Thoracic aorta (tissue), 2 donors: ENCODE data around the gene ZNG1B. TPM values are rescaled to one million over a fixed set of nuclear protein-coding genes. Genes with fewer than 3 reads are reported as not detected.
"Not testable (repeated sequence)": the region's sequence is repeated elsewhere in the genome, so short reads cannot be mapped to it uniquely, and the experiment has no call there.

Experiments
- ATAC-seq: fragments of 150-250 bp; one replicate; pipeline ENCODE4 v1.8.0; 2017; ENCODE audit warnings: low read depth; ENCODE audit not compliant: insufficient number of reproducible peaks, low FRiP score
- DNase-seq: peaks from one replicate; pipeline ENCODE4 v3.0.0-alpha.2; 2020; ENCODE audit warnings: low spot score
- H3K27ac ChIP-seq, 2 donors: fragments of 200-600 bp; sonication (generic); 1 replicate in 1 of 2; 2 replicates in 1 of 2; pipeline ENCODE4 v1.5.1; 2016; ENCODE audit warnings: mild to moderate bottlenecking in 2 of 2, moderate library complexity in 2 of 2
- H3K27me3 ChIP-seq: fragments of 200-600 bp; sonication (generic); replicated peaks from 2 replicates; pipeline ENCODE4 v1.6.0; 2016; ENCODE audit warnings: mild to moderate bottlenecking; ENCODE audit not compliant: insufficient read depth
- H3K36me3 ChIP-seq: fragments of 200-600 bp; sonication (generic); one replicate; pipeline ENCODE4 v1.5.1; 2016
- H3K4me1 ChIP-seq, 2 donors: fragments of 200-600 bp; sonication (generic); 1 replicate in 1 of 2; 2 replicates in 1 of 2; pipeline versions ENCODE4 v1.5.1 to v1.6.0; 2016; ENCODE audit warnings: low read depth in 2 of 2, mild to moderate bottlenecking in 1 of 2; ENCODE audit not compliant: control insufficient read depth in 1 of 2
- H3K4me3 ChIP-seq: fragments of 200-600 bp; sonication (generic); 2 replicates; pipeline ENCODE4 v1.5.1; 2016; ENCODE audit warnings: mild to moderate bottlenecking
- H3K9me3 ChIP-seq: fragments of 200-600 bp; sonication (generic); 2 replicates; pipeline ENCODE4 v1.5.1; 2016
- total RNA-seq, 2 donors: library from RNA; depleted of rRNA; stranded (reverse); fragments of >200 nt; gene quantifications; one replicate each; pipeline versions ENCODE4 v1.1.0 to v1.2.3, GENCODE V29; 2016

Gene ZNG1B
- total RNA-seq, 2 donors from 2014 or later: 15.4 to 34.1 TPM

GRCh38 chr2:113433468-113433867 lies 4.0 kb upstream of the ZNG1B start:
- not testable (repeated sequence) for H3K27me3 ChIP-seq

DNA sequence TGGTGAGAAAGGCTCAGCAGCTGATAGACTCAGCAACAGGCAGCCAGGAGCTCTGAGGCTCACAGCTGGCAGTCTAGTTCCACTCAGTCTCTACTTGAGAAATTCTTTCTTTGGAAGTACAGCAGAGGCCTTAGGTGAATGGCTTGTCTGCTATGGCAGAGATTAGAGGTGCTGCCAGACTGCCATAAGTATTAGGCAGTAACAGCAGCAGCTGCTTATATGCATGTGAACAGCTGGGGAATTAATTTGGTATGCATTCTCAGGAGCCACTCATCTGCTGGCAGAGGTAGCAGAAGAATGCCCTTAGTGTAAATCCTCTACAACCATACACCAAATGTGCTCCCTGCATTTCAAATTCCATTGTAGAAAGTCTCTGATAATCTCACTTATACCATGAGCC lies 28.3 kb downstream of the ZNG1B start:
- not testable (repeated sequence) for H3K27ac ChIP-seq, H3K27me3 ChIP-seq, H3K36me3 ChIP-seq, ATAC-seq, H3K4me1 ChIP-seq, H3K4me3 ChIP-seq, H3K9me3 ChIP-seq, DNase-seq

More at GRCh38 chr2:113433468-113433867, 4.0 kb upstream of the ZNG1B start:
- not testable (repeated sequence) for H3K27ac ChIP-seq, H3K9me3 ChIP-seq, H3K36me3 ChIP-seq, ATAC-seq, H3K4me3 ChIP-seq, H3K4me1 ChIP-seq, DNase-seq

- ATAC-seq, H3K36me3 ChIP-seq, DNase-seq, H3K27me3 ChIP-seq, H3K4me3 ChIP-seq, H3K27ac ChIP-seq, H3K4me1 ChIP-seq, H3K9me3 ChIP-seq: not testable (repeated sequence)
Measured at GRCh38 chr2:113476688-113477368, 39.3 kb downstream of the ZNG1B start.

GRCh38 chr2:113496527-113496926 lies 59.0 kb downstream of the ZNG1B start:
- H3K4me1 ChIP-seq, DNase-seq, H3K4me3 ChIP-seq, ATAC-seq, H3K9me3 ChIP-seq, H3K36me3 ChIP-seq, H3K27me3 ChIP-seq, H3K27ac ChIP-seq: not testable (repeated sequence)

- peaks cover 7 to 11% of the 10 kb centered on the region in 2 donors for H3K4me1 ChIP-seq
- not testable (repeated sequence) for H3K4me3 ChIP-seq, DNase-seq, H3K36me3 ChIP-seq, ATAC-seq, H3K27ac ChIP-seq, H3K27me3 ChIP-seq, H3K9me3 ChIP-seq
Measured at GRCh38 chr2:113498365-113498764, 60.9 kb downstream of the ZNG1B start, which contains the start of gene FOXD4L1. FOXD4L1 (plus strand) TSS chr2:113498665; CDS start chr2:113499257, 592 bp downstream.

DNA sequence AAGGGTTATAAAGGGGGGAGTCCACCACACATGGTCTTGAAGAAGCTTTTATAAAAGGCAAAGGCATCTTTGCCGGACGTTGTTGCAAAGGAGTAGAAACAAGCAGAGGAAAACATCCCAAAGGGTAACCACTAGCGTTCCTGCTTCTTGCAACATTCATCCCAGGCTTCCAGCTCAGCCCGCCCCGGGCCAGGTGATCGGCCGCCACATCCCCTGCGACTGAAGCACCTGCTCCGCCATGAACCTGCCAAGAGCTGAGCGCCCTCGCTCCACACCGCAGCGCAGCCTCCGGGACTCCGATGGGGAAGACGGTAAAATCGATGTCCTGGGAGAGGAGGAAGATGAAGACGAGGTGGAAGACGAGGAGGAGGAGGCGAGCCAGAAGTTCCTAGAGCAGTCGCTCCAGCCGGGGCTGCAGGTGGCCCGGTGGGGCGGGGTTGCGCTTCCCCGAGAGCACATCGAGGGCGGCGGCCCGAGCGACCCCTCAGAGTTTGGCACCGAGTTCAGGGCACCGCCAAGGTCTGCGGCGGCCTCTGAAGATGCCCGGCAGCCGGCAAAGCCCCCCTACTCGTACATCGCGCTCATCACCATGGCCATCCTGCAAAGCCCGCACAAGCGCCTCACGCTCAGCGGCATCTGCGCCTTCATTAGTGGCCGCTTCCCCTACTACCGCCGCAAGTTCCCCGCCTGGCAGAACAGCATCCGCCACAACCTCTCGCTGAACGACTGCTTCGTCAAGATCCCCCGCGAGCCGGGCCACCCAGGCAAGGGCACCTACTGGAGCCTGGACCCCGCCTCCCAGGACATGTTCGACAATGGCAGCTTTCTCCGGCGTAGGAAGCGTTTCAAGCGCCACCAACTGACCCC lies 61.8 kb downstream of the ZNG1B start:
- not testable (repeated sequence) for H3K36me3 ChIP-seq, DNase-seq, H3K9me3 ChIP-seq, H3K4me3 ChIP-seq, ATAC-seq, H3K27ac ChIP-seq, H3K27me3 ChIP-seq
- H3K4me1 ChIP-seq: peaks cover 13 to 19% of the 10 kb centered on the region in 2 donors

DNA sequence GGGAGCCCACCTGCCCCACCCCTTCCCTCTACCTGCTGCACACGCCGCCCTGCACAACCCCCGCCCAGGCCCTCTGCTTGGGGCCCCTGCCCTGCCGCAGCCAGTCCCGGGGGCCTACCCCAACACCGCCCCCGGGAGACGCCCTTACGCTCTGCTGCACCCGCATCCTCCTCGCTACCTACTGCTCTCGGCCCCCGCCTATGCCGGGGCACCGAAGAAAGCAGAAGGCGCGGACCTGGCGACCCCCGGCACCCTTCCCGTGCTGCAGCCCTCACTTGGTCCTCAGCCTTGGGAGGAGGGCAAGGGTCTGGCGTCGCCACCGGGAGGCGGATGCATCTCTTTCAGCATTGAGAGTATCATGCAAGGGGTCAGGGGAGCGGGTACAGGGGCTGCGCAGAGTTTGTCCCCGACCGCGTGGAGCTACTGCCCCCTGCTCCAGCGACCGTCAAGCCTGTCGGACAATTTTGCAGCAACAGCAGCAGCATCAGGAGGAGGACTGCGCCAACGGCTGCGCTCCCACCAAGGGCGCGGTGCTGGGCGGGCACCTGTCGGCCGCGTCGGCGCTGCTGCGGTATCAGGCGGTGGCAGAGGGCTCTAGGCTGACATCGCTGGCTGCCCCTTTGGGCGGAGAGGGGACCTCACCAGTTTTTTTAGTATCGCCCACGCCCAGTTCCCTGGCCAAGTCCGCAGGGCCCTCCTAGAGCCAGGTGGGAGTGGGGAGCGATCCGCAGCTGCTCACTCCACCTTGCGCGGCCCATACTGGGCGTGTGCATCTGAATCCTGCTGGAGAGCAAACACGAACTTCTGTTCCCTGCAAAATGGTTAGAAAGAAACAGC lies 62.6 kb downstream of the ZNG1B start:
- H3K27me3 ChIP-seq, H3K36me3 ChIP-seq, ATAC-seq, H3K9me3 ChIP-seq, H3K4me3 ChIP-seq, H3K27ac ChIP-seq, DNase-seq: not testable (repeated sequence)
- peaks cover 13 to 19% of the 10 kb centered on the region in 2 donors for H3K4me1 ChIP-seq

- not testable (repeated sequence) for H3K4me3 ChIP-seq, H3K36me3 ChIP-seq, DNase-seq, H3K27me3 ChIP-seq, H3K9me3 ChIP-seq, H3K27ac ChIP-seq, ATAC-seq
- H3K4me1 ChIP-seq: peaks cover 13 to 19% of the 10 kb centered on the region in 2 donors
Measured at GRCh38 chr2:113500723-113501038, 63.2 kb downstream of the ZNG1B start.

DNA sequence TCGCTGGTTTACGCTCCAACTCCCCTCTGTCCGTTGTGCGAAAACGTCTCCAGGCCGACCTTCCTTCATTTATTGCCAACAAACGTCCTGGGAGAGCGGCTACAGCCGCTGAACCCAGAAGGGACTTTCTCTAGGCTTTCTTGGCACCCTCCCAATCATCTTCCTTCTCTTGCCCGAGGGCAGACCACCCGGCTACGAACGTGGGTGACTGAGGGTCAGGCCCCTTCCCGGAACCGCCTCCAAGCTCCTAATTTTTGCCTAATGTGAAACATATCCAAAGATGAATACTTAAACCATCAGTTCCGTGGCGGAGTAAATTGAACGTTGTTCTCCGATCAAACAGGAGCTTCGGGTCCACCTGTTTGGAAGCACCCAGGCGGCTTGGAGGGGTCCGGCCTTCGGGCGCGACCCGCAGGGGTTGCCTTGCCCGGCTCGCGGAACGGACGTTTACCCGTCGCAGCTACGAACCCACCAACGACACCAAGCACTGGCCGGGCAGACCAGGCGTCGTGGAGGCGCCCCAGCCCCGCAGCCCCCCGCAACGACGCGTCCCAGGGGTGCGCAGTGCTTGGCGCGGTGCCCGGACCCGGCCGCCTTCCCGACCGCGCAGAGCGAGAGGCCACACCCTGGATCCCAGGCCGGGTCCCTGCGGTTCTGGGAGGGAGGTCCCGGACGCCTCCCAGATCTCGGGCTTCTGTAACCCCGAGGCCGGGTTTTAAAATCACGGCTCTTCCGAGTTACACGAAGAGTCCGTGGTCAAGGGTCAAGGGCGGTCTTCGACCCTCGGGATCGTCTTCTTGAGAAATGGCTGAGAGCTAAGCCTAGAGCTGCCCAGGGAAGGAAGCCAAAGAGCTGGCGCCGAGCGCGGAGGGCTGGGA lies 65.0 kb downstream of the ZNG1B start:
- not testable (repeated sequence) for H3K27me3 ChIP-seq, ATAC-seq, H3K36me3 ChIP-seq

GRCh38 chr2:113503094-113504042 lies 65.9 kb downstream of the ZNG1B start:
- not testable (repeated sequence) for DNase-seq, H3K27ac ChIP-seq, H3K36me3 ChIP-seq, ATAC-seq, H3K27me3 ChIP-seq, H3K9me3 ChIP-seq
- Histone ChIP-seq H3K4me1 (peaks cover 13 to 19% of the 10 kb centered on the region in 2 donors), H3K4me3 (peak overlapping the region; percentile 76)

More for the DNA sequence above, 65.0 kb downstream of the ZNG1B start:
- not testable (repeated sequence) for H3K27ac ChIP-seq, H3K9me3 ChIP-seq, DNase-seq
- Histone ChIP-seq H3K4me3 (peak overlapping the region; percentile 76), H3K4me1 (peaks cover 13 to 19% of the 10 kb centered on the region in 2 donors)
